ENCODE data around the gene LRMDA.

The LRMDA gene

DNA sequence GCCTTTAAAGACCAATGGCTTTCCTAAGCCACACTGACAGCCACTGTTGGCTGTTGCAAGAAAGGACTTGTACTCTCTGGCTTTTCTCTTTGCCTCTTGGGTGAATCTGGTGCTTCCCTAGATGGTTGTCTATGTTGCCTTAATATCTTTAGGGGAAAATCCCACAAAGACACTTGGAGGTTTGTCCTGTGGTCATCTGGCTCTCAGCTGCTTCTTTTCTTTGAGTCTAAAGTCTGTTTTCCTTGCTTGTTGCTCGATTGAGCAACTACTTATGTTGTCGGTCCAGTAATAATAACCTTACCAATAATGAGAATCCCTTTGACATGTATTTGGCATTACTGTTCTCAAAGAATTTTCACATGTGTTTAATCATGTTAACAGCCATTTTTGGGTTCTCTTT, 537.6 kb downstream of the LRMDA start:
- ATAC-seq, result no peak

DNA sequence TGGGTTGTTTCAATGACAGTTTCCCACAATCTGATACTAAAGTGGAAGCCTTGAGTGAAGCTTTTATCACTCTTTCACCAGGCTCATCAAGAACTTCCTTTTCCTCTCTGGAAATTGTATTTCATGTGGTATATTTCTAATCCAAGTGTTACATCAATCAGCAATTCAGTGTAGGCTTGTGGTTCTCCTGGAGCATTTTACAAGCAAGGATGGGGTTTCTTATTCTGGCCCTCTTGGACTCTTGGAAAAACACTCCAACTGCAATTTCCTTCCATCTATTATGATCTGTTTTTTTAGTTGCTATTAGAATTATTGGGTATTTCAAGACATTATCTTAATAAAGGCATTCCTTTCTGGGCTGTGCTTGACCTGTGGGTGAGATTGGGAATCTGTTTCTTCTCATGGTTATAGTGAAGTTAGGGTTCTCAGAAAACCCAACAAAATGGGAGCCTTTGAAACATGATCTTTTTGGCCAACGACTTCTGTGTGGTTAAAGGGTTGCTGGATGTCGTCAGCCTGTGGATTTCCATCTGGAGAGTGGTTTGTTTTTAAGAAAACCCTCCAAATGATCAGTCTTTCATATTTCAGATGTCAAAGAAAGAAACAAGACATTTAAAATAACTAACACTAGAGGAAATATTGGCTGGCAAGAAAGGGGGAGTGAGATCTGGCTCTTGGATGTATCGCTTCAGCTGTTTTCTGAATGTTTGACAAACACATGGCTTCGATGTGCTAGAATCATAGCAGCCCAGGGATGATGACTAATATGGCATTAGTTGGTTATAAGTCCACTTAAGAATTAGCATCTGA, 540.2 kb downstream of the LRMDA start:
- ATAC-seq, result no peak

DNA sequence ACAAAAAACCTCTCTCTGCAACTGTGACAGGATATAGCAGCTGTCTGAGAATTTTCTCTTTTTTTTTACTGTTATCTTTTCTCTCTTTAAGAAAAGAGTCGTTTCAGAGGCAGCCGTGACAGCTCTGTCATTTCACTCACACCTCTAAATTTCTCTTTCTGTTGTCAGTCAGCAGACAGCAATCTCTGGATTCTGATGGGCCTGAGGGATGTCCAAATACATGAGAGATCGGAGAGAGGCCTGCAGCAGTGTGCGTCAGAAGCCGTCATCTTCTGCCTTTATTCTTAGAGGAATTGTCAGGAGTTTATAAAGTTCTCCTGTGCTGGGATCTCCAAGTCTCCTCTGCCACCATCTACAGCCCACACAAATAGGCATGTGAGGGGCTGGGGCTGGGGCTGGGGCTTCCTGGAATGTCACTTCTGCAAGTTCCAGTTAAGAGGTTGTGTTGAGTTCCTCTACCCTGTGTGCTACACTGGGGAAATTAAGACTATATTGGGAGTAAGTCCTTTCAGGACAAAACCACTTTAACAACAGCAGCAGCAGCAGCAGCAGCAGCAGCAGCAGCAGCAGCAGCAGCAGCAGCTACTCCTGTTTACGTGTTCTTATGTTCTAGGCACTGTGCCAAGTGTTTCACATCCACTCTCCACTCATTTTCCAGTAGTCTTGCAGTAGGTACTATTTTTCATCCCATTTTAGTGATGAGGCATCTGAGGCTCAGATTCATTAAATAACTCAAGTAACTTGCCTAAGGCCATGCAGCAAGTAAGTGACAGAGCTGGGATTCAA, 541.3 kb downstream of the LRMDA start:
- ATAC-seq, result no peak

DNA sequence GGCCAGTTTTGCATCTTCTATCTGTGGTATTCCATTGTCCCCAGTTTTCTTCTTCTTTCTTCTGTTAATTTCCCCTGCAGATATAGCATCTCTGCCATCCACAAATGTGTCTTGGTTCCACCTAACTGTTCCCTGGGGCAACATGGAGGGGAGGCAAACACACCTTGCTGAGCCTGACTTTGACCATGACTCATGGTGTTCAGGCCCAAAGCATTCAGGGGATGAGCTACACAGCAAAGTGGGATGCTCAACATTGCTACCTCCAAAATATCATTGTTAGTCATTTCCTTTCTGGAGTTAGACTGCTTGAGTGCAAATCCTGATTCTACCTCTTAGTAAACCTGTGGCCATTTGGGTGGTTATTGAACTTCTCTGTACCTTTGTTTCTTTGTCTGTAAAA, 542.7 kb downstream of the LRMDA start:
- ATAC-seq, result no peak

DNA sequence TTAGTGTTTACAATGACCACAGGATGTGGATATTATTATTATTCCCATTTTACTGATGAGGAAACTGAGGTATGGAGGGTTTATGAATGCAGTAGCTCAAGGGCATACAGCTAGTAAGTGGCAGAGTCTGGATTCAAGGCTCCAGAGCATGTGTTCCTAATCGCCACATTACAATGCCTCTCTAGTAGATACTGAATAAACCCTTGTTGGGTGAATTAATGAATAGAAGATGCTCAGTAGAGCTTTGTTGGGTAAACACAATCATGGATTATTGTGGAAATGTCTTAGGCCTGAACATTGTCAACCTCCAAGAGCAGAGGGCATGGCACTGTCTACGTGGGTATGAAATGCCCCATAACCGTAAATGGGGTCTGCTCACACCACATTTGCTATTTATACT, 545.3 kb downstream of the LRMDA start:
- no peak for ATAC-seq

DNA sequence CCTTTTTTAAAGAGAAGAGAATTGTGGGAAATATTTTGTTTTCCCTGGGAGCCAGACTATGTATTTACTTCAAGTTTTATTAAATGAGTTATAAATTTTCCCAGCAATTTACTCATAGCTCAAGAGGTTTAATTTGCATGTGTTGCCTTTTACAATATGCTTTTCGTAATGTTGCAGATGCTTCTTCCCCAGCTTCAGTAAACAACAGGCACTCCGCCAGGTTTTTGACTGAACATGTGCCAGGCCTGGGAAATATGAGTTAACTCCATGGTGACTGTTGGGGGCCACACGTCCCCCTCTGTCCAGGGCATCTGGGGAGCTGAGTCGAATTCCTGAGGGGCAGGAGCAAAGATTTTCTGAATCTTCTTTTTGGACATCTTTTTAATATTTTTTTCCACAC, 545.7 kb downstream of the LRMDA start:
- no peak for ATAC-seq

DNA sequence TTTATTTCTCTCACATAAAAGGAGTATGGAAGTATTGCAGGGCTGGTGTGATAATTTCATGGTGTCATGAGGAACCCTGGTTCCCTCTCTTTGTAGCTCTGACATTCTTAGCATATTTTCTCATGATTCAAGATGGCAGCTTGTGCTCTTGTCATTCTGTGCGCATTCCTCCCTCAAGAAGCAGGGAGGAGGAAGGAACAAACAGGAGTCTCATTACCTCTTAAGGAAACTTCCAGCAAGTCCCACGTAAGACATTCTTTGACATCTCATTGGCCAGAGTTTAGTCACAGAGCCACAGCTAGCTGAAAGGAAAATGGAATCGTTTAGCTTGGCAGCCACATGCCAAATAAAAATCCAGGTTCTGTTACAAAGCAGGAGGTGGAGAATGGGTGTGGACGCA, 546.8 kb downstream of the LRMDA start:
- no peak for ATAC-seq

DNA sequence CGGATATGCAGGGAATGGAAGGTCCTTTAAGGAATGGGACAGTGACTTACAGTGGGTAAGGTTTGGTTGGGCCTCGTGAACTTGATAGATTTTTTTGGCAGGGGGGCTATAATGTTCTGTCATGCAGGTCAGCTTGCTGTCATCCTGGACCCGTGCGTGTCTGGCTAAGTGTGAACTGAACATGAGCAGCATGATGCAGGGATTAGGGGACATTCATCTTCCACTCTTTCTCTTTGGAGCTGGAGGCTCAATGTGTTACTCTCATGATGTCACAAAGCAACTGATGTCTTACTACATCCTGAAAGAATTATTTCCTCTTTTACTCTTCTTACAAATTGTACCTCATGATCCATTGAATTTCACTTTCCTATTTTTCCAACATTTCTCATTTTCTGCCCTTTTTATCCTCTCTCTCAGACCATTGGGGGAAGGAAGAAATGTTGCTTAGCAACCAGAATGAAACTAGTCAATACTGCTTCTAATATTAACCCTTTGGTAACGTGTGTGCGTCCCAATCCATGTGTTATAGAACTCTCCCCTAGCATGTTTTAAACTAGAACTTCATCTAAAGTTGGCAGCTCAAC, 549.1 kb downstream of the LRMDA start:
- ATAC-seq, result no peak

DNA sequence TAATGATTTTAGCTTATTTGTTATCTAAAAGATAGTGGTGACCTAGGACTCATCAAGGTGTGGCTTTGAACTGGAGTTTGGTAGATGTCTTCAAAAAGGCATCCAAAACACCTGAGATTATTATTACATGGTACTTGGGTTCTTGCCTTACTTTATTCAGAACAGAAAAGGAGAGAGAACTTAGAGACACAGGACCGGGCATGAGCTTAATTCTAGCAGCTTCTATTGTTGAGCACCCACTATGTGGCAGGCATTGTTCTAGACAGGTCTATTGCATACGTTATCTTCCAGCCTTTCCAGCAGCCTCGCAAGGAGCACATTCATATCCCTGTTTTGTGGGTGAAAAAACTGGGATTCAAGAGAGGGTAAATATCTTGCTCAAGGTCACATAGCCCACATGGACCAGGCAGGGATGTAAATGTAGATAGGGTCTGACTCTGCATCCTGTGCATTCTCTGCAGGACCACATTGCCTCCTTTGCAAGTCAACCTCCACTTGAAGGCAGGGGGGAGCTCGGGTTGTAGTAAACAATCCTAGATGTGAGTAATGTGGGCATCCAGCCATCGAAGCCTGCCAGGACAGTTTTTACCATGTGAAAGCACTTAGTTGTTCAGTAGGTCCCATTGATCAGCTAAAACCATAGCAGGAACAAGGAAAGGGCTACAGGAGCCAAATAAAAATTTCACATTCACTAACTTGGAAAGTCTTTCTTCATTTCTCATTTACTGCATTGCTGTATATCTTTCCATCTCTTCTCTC, 551.4 kb downstream of the LRMDA start:
- no peak for ATAC-seq

DNA sequence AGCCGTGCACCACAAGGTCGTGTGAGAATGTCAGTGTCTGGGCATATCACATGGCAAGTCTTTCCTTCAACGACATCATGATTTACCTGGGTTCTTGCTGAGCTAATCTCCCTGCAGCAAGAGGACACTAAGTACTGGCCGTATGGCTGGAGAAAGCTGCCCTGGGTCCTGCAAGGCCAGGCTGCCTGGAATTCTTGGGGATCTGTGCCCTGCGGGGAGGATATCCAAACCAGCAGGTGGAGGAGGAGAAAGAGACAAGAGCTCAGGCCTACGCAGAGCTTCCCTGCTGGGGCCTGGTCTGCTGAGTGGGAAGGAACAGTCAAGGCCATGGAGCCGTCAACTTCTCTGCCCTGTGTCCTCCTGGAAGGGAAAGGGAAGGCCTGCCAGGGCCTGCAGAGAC, 552.6 kb downstream of the LRMDA start:
- no peak for ATAC-seq

DNA sequence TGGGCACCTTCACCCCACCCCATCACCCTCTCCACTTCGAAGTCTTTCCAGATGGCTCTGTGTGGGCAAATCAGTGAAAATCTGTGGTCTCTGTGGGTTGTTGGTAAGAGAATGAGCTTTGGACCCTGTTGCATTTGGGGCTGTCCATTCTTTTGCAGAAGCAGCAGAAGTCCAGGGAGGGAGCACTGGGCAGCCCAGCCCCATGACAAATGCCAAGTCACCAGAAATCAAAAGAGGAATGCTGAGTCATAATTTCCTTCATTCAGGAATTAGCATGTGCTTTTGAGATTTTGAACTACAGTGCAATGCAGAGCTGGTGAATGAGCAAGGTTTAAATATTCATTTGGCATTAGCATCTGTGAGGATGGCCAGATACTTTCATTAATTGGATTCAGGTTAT, 556.2 kb downstream of the LRMDA start:
- no peak for ATAC-seq

DNA sequence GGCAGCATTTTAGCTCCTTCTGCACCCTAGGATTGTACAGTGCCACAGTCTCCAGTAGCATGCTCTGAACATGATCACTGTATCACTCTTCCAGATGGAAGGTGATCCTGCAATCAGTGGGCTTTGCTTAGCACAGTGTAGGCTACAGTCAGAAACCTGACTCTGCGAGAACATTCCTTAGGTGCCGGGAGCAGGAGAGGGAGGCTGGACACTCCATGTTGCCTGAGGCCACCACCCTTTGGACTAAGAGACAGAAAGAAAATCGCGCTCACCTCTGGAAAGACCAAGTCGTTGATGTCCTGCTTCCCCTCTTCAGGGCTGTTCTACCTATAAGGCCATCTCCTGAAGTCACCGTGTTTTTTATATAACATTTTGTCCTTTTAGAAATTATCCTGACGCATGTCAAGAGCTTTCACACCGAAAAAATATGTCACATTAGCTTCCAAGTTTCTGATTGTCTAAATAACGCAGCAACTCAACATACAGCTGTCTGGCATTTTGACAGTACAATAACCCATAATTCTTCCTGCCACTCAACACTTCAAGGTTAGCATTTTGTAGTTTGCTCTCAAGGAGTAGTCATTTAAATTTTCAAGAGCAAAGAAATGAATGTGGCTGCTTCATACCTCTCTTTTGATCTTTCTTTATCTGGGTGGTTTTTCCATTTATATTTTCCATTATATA, 563.1 kb downstream of the LRMDA start:
- no peak for ATAC-seq

DNA sequence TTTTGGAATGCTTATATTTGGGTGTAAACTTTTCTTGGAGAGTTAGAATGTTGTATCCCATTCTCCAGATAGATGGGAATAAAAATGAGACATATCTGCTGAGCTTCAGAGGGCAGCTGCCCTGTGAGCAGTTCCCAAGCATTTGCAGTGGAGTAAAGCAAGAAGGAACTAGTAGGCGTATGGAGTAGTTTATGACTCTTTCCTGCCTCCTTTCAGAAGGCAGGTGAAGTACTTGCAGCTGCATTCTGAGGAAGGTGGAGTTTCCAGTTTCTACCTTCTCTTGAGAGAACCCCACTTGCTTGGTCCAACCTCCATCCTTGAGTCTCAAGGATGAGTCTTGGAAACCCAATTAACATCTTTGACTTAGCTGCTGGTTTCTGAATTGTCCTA, 563.6 kb downstream of the LRMDA start:
- no peak for ATAC-seq

DNA sequence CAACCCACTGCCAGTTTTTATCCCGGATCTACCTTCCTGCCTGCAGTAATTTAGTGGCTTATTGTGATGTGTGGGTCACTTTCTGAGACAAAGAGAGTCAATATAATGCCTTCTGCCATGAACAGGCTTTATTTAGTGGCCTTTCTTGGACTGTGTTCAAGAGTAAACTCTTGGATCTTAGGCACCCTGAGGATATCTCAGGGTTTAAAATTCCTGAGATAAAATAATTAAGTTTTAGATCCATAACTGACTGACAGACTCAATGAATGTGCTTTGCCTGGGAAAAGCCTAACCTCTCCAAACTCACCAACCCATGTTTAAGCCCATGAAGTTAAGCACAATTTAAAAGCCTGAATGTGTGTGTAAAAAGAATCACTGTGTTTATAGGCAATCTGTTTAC, 564.3 kb downstream of the LRMDA start:
- no peak for ATAC-seq

DNA sequence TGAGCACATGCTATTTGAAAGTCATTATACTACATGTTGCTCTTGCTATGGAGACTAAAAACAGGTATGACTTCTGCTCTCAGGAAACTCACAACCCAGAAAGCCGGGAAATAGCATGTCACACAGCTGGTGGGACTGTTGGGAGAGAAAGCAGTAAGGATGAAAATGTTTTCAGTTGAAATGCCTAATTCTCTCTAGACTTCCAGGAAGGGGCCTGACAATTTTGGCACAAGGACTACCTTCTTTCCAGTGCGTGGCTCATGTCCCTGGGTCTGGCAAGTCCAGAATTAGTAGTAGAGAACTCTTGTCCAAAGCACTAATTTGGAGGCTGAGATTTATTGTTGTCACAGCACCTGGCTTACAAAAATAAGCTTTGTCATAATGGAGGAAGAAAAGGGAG, 567.6 kb downstream of the LRMDA start:
- no peak for ATAC-seq

DNA sequence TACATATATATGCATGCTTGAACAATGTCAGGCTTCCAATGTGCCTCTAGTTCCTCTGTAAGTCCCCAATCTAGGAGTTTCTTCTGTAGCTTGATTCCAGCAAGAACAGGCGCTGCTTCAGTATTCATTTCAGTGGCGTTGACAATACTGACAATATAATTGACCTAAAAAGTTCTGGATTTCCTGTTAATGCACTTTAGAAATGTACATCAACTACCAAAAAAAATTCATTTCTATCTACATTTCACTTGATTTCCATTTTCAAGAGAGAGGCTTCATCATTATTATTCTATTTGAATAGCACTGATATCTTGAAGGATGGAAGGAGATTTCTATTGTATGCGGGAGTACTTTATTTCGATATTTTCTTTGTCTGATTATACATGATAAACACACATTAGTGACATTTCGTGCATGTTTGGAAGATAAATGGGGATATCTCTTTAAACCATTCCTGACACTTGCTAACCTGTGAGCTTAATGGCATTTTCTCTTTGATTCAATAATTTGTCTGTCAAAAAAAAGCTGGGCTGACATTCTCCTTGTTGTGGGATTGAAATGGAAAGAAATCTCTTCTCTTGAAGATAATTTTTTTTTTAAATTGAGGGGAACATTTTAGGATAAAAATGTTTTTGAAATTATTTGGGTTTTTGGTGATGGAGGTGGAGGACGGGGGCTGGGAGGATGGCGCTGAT, 568.2 kb downstream of the LRMDA start:
- ATAC-seq, result no peak

DNA sequence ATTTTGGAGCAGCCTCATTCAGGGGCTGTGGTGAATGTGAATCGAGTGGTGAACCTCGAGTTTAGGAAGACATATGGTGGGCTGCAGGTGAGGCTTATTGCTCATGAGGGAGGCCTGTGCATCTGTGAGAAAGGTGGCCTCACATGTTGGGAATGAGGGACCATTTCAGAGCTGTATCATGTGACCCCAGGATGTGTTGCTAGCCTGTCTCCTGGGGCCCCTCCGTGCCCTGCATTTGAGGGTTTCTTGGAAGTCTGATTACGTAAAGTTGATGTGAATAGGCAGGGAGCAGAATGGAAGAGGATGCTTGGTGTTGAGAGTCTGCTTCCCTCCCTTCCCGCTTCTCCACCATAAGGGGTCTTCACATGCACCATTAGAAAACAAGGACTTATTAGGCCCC, 569.1 kb downstream of the LRMDA start:
- ATAC-seq, result no peak

DNA sequence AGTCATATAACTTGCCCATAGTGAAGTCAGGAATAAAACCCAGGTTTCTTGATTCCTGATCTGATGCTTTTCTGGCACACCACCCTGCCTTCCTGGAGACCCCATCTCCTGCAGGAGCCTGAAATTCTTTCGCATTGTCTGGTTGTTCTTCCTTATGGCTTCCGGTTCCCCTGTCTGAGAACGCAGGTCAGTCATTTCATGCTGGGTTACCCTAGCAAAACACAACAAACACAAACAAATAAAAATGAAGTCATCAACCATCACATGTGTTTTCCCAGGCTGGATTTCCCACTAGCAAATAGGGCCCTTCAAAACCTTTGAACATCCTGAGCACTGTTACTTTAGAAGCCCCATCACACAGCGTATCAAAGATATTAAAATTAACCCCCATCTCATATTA, 569.6 kb downstream of the LRMDA start:
- no peak for ATAC-seq

DNA sequence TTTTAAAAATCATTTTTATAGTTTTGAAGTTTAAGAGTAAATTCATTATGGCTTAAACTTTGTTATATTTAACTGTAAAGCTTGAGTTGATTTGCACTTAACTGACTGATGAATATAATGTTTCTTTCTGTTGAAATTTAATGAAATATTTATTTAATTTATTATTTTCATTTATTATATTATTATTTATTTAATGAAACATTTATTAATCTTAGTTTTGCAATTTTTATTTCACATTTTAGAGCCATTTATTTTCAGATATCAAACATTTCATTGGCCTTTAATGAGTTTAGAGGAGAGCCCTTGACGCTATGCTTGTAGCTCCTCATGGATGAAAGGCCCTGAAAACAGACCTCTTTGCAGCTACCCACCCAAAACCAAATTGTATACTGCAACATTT, 570.0 kb downstream of the LRMDA start:
- no peak for ATAC-seq

DNA sequence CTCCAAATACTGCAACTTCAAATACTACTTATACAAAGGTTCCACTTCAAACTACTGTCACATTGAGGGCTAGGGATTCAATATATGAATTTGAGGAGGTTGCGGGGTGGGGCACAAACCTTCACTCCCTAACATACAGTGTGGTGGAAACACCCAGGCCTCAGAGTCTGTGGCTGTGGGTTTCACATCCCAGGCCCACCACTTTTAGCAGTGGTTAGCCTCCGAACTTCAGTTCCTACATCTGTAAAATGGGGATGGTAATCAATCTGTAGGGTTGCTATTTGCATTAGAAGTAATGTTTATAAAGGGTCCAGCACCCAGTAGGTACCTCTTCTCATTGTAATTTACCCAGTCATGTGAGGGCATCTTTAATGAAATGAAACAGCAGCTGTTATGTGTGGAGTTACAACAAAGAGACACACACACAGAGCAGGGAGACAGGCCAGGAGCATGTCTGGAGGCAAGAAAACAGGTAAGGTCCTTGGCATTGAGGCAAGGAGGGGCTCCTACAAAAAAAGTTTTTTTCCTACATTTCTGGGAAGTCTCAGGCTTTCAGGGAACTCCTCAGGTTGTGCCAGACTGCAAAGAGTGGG, 570.9 kb downstream of the LRMDA start:
- ATAC-seq, result no peak

DNA sequence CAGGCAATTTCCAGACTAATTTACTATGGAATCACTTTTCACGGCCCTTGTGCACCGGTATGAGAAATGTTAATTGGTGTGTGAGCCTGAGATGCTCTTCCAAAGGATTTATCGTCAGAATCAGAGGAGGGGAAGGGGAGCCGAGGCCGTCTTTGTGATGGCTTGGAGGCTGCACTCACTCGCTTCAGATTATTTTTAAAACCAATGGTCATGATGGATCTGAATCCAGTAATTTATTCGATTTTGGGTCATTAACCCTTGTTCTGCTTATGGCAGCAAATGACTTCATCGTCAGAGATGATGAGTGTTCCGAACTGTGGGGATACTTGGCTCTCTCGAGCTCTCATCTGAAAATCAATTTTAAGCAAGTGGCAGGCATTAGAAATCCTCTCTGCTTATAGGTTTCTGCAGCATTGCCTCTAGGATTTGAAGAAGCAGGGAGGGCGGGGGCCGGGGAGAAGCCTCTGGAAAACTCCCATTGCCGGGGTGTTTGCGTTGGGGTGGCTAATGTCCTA, 576.3 kb downstream of the LRMDA start:
- no peak for ATAC-seq
